Measurements from ENCODE around the gene KCNIP3.

KCNIP3 gene

GRCh38 chr2:95346231-95346737, 49.1 kb downstream of the KCNIP3 start:
- H2BK15ac ChIP-seq (ENCODE audit: low read depth, poor library complexity, severe bottlenecking): no peak overlapping the region
- H3K4me2 ChIP-seq (ENCODE audit: low read length, poor library complexity, severe bottlenecking): peak overlapping the region; percentile 93
- DNase-seq: no peak
- H2BK120ac ChIP-seq (ENCODE audit: low read depth, low read length): no peak overlapping the region
- H3K18ac ChIP-seq (ENCODE audit: low read depth in 1 of 2, low read length in 2 of 2): no peak overlapping the region
- no peak overlapping the region for H4K8ac ChIP-seq (ENCODE audit: low read length)
- H3K4me1 ChIP-seq (ENCODE audit: control insufficient read depth, insufficient read depth, low read depth, low read length): peaks cover 38% of the 10 kb centered on the region
- WGBS: under 1% methylated on average over 16 of the region's 88 CpGs
- H2BK5ac ChIP-seq (ENCODE audit: low read depth, low read length, poor library complexity, severe bottlenecking): peak overlapping the region; percentile 9
- no peak overlapping the region for H2BK12ac ChIP-seq (ENCODE audit: low read length in 2 of 2)
- H3K4me3 ChIP-seq (ENCODE audit: insufficient read depth in 1 of 2, low read depth in 1 of 2, low read length in 2 of 2): peak overlapping the region; percentile 68 to 87
- no peak overlapping the region for H3K23ac ChIP-seq (ENCODE audit: low read length in 2 of 2)
- H4K91ac ChIP-seq (ENCODE audit: low read length): no peak overlapping the region
- H3K14ac ChIP-seq (ENCODE audit: low read length in 2 of 2): no peak overlapping the region
- peak overlapping the region; percentile 39 for H2AFZ ChIP-seq (ENCODE audit: low read depth, low read length)
- H3K9me3 ChIP-seq (ENCODE audit: control insufficient read depth, low read length): no peaks in the 10 kb centered on the region
- H3K27ac ChIP-seq (ENCODE audit: low read length, poor library complexity, severe bottlenecking): no peak overlapping the region
- H3K36me3 ChIP-seq (ENCODE audit: control insufficient read depth in 1 of 2, insufficient read depth in 2 of 2, low read depth in 1 of 2, low read length in 2 of 2): peaks cover 0 to 6% of the 10 kb centered on the region in 2 experiments
- no peak overlapping the region for H2AK5ac ChIP-seq (ENCODE audit: low read length, severe bottlenecking)
- H3K9ac ChIP-seq (ENCODE audit: low read length): peak overlapping the region; percentile 80
- no peak overlapping the region for H3K4ac ChIP-seq (ENCODE audit: low read depth in 1 of 2, low read length in 2 of 2)
- H3K27me3 ChIP-seq (ENCODE audit: control insufficient read depth in 1 of 2, insufficient read depth in 1 of 2, low read length in 2 of 2): peaks cover 10 to 58% of the 10 kb centered on the region in 2 experiments
- H3K79me1 ChIP-seq (replicated peaks; ENCODE audit: low read length, poor library complexity, severe bottlenecking): peaks cover 8% of the 10 kb centered on the region

GRCh38 chr2:95346738-95347671, 49.9 kb downstream of the KCNIP3 start:
- peak; percentile 6 for DNase-seq
- Histone ChIP-seq H3K18ac (ENCODE audit: low read depth in 1 of 2, low read length in 2 of 2) (no peak overlapping the region), H3K36me3 (ENCODE audit: control insufficient read depth in 1 of 2, insufficient read depth in 2 of 2, low read depth in 1 of 2, low read length in 2 of 2) (peaks cover 0 to 9% of the 10 kb centered on the region in 2 experiments), H3K27me3 (ENCODE audit: control insufficient read depth in 1 of 2, insufficient read depth in 1 of 2, low read length in 2 of 2) (peaks cover 8 to 51% of the 10 kb centered on the region in 2 experiments), H3K4me2 (ENCODE audit: low read length, poor library complexity, severe bottlenecking) (peak overlapping the region; percentile 90), H2AK5ac (ENCODE audit: low read length, severe bottlenecking) (no peak overlapping the region), H3K14ac (ENCODE audit: low read length in 2 of 2) (no peak overlapping the region), H3K79me1 (replicated peaks; ENCODE audit: low read length, poor library complexity, severe bottlenecking) (peaks cover 8% of the 10 kb centered on the region), H3K9me3 (ENCODE audit: control insufficient read depth, low read length) (no peaks in the 10 kb centered on the region), H2AFZ (ENCODE audit: low read depth, low read length) (peak overlapping the region; percentile 39), H3K4me1 (ENCODE audit: control insufficient read depth, insufficient read depth, low read depth, low read length) (peaks cover 38% of the 10 kb centered on the region), H3K4ac (ENCODE audit: low read depth in 1 of 2, low read length in 2 of 2) (no peak overlapping the region), H2BK120ac (ENCODE audit: low read depth, low read length) (no peak overlapping the region), H3K27ac (ENCODE audit: low read length, poor library complexity, severe bottlenecking) (no peak overlapping the region), H2BK5ac (ENCODE audit: low read depth, low read length, poor library complexity, severe bottlenecking) (peak overlapping the region; percentile 4), H3K4me3 (ENCODE audit: insufficient read depth in 1 of 2, low read depth in 1 of 2, low read length in 2 of 2) (peak overlapping the region; percentile 68 to 75), H4K8ac (ENCODE audit: low read length) (no peak overlapping the region), H3K23ac (ENCODE audit: low read length in 2 of 2) (no peak overlapping the region), H4K91ac (ENCODE audit: low read length) (peak overlapping the region; percentile 54), H2BK12ac (ENCODE audit: low read length in 2 of 2) (no peak overlapping the region), H3K9ac (ENCODE audit: low read length) (peak overlapping the region; percentile 55), H2BK15ac (ENCODE audit: low read depth, poor library complexity, severe bottlenecking) (no peak overlapping the region)
- WGBS: 16% methylated on average over 74 of the region's 78 CpGs

- Histone ChIP-seq H3K4me2 (ENCODE audit: low read length, poor library complexity, severe bottlenecking) (peak overlapping the region; percentile 90), H2AK5ac (ENCODE audit: low read length, severe bottlenecking) (no peak overlapping the region), H3K14ac (ENCODE audit: low read length in 2 of 2) (no peak overlapping the region), H4K8ac (ENCODE audit: low read length) (no peak overlapping the region), H3K4me3 (ENCODE audit: insufficient read depth in 1 of 2, low read depth in 1 of 2, low read length in 2 of 2) (peak overlapping the region in 1 of 2 experiments; percentile 68), H4K91ac (ENCODE audit: low read length) (no peak overlapping the region), H3K9ac (ENCODE audit: low read length) (no peak overlapping the region), H3K36me3 (ENCODE audit: control insufficient read depth in 1 of 2, insufficient read depth in 2 of 2, low read depth in 1 of 2, low read length in 2 of 2) (peaks cover 0 to 14% of the 10 kb centered on the region in 2 experiments), H3K27me3 (ENCODE audit: control insufficient read depth in 1 of 2, insufficient read depth in 1 of 2, low read length in 2 of 2) (peaks cover 1 to 42% of the 10 kb centered on the region in 2 experiments), H3K27ac (ENCODE audit: low read length, poor library complexity, severe bottlenecking) (no peak overlapping the region), H3K9me3 (ENCODE audit: control insufficient read depth, low read length) (no peaks in the 10 kb centered on the region), H2BK5ac (ENCODE audit: low read depth, low read length, poor library complexity, severe bottlenecking) (no peak overlapping the region), H3K23ac (ENCODE audit: low read length in 2 of 2) (no peak overlapping the region), H3K4me1 (ENCODE audit: control insufficient read depth, insufficient read depth, low read depth, low read length) (peaks cover 40% of the 10 kb centered on the region), H3K79me1 (replicated peaks; ENCODE audit: low read length, poor library complexity, severe bottlenecking) (peaks cover 11% of the 10 kb centered on the region), H3K4ac (ENCODE audit: low read depth in 1 of 2, low read length in 2 of 2) (no peak overlapping the region), H3K18ac (ENCODE audit: low read depth in 1 of 2, low read length in 2 of 2) (no peak overlapping the region), H2BK12ac (ENCODE audit: low read length in 2 of 2) (no peak overlapping the region), H2BK120ac (ENCODE audit: low read depth, low read length) (no peak overlapping the region), H2BK15ac (ENCODE audit: low read depth, poor library complexity, severe bottlenecking) (no peak overlapping the region), H2AFZ (ENCODE audit: low read depth, low read length) (no peak overlapping the region)
- 75% methylated on average over 18 of the region's 22 CpGs for WGBS
- DNase-seq: no peak
Observed at GRCh38 chr2:95347681-95348608, 50.8 kb downstream of the KCNIP3 start.
